ENCODE data around the gene PIGK.

DNA sequence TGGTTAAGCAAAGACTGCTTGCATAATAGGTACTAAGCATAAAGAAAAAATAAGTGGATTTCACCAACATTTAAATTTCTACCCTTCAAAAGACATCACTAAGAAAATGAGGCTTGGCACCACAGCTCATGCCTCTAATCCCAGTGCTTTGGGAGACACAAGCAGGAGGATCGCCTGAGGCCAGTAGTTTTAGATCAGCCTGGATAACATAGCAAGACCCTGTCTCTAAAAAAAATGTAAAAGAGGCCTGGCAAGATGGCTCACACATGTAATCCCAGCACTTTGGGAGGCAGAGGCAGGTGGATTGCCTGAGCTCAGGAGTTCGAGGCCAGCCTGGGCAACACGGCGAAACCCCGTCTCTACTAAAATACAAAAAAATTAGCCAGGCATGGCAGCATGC, 73.0 kb downstream of the PIGK start:
- TF ChIP-seq, protein P1, sequence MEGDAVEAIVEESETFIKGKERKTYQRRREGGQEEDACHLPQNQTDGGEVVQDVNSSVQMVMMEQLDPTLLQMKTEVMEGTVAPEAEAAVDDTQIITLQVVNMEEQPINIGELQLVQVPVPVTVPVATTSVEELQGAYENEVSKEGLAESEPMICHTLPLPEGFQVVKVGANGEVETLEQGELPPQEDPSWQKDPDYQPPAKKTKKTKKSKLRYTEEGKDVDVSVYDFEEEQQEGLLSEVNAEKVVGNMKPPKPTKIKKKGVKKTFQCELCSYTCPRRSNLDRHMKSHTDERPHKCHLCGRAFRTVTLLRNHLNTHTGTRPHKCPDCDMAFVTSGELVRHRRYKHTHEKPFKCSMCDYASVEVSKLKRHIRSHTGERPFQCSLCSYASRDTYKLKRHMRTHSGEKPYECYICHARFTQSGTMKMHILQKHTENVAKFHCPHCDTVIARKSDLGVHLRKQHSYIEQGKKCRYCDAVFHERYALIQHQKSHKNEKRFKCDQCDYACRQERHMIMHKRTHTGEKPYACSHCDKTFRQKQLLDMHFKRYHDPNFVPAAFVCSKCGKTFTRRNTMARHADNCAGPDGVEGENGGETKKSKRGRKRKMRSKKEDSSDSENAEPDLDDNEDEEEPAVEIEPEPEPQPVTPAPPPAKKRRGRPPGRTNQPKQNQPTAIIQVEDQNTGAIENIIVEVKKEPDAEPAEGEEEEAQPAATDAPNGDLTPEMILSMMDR (tag by site-specific recombination; IDR thresholded peaks at IDR 0.05) = no peak
- TF ChIP-seq, protein P2, sequence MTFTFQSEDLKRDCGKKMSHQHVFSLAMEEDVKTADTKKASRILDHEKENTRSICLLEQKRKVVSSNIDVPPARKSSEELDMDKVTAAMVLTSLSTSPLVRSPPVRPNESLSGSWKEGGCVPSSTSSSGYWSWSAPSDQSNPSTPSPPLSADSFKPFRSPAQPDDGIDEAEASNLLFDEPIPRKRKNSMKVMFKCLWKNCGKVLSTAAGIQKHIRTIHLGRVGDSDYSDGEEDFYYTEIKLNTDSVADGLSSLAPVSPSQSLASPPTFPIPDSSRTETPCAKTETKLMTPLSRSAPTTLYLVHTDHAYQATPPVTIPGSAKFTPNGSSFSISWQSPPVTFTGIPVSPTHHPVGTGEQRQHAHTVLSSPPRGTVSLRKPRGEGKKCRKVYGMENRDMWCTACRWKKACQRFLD (tag by site-specific recombination; IDR thresholded peaks at IDR 0.05) = no peak
- TF ChIP-seq ZNF514 (tag by site-specific recombination; IDR thresholded peaks at IDR 0.05) = no peak
- no peak for TF ChIP-seq ZNF292 (tag by site-specific recombination; IDR thresholded peaks at IDR 0.05; ENCODE audit: borderline replicate concordance, low read depth)
- no peak for TF ChIP-seq BCL11A (tag by site-specific recombination; IDR thresholded peaks at IDR 0.05; ENCODE audit: low read depth)
- TF ChIP-seq, protein P3, sequence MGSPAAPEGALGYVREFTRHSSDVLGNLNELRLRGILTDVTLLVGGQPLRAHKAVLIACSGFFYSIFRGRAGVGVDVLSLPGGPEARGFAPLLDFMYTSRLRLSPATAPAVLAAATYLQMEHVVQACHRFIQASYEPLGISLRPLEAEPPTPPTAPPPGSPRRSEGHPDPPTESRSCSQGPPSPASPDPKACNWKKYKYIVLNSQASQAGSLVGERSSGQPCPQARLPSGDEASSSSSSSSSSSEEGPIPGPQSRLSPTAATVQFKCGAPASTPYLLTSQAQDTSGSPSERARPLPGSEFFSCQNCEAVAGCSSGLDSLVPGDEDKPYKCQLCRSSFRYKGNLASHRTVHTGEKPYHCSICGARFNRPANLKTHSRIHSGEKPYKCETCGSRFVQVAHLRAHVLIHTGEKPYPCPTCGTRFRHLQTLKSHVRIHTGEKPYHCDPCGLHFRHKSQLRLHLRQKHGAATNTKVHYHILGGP (tag by site-specific recombination; IDR thresholded peaks at IDR 0.05) = no peak
- no peak for TF ChIP-seq ZNF221 (tag by site-specific recombination; IDR thresholded peaks at IDR 0.05; ENCODE audit: borderline replicate concordance)
- TF ChIP-seq ZNF10 (tag by site-specific recombination; IDR thresholded peaks at IDR 0.05) = no peak
- TF ChIP-seq, protein P4, sequence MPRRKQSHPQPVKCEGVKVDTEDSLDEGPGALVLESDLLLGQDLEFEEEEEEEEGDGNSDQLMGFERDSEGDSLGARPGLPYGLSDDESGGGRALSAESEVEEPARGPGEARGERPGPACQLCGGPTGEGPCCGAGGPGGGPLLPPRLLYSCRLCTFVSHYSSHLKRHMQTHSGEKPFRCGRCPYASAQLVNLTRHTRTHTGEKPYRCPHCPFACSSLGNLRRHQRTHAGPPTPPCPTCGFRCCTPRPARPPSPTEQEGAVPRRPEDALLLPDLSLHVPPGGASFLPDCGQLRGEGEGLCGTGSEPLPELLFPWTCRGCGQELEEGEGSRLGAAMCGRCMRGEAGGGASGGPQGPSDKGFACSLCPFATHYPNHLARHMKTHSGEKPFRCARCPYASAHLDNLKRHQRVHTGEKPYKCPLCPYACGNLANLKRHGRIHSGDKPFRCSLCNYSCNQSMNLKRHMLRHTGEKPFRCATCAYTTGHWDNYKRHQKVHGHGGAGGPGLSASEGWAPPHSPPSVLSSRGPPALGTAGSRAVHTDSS (tag by site-specific recombination; IDR thresholded peaks at IDR 0.05) = no peak
- TF ChIP-seq ZNF585B (tag by site-specific recombination; IDR thresholded peaks at IDR 0.05) = no peak
- TF ChIP-seq, protein P5, sequence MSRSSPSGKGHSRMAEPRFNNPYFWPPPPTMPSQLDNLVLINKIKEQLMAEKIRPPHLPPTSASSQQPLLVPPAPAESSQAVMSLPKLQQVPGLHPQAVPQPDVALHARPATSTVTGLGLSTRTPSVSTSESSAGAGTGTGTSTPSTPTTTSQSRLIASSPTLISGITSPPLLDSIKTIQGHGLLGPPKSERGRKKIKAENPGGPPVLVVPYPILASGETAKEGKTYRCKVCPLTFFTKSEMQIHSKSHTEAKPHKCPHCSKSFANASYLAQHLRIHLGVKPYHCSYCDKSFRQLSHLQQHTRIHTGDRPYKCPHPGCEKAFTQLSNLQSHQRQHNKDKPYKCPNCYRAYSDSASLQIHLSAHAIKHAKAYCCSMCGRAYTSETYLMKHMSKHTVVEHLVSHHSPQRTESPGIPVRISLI (tag by site-specific recombination; IDR thresholded peaks at IDR 0.05) = no peak
- no peak for TF ChIP-seq TCF7L2 (IDR thresholded peaks at IDR 0.05; ENCODE audit: borderline replicate concordance, low read depth, low read length)
